ENCODE results near the gene BCL2.

The BCL2 gene

GRCh38 chr18:63213936-63214671, 105.5 kb downstream of the BCL2 start:
- Histone ChIP-seq H2AFZ (no peak overlapping the region), H3K4me3 (ENCODE audit: low read depth, low read length) (no peak overlapping the region), H3K9ac (no peak overlapping the region), H3K36me3 (ENCODE audit: control insufficient read depth, insufficient read depth, low read length) (no peaks in the 10 kb centered on the region), H3K9me3 (ENCODE audit: control insufficient read depth, low read length) (no peaks in the 10 kb centered on the region), H3K79me2 (peaks cover 4% of the 10 kb centered on the region), H3K4me1 (no peaks in the 10 kb centered on the region), H3K4me2 (ENCODE audit: low read length) (no peak overlapping the region), H3K27ac (no peak overlapping the region), H3K27me3 (ENCODE audit: control insufficient read depth, insufficient read depth, low read length) (no peaks in the 10 kb centered on the region)
- TF ChIP-seq CTCF (IDR thresholded peaks at IDR 0.05) = no peak

- no peak overlapping the region for H3K4me2 ChIP-seq (ENCODE audit: low read length)
- H3K27me3 ChIP-seq (ENCODE audit: control insufficient read depth, insufficient read depth, low read length) = no peaks in the 10 kb centered on the region
These were observed 106.2 kb downstream of the BCL2 start for GRCh38 chr18:63213331-63213900.

GRCh38 chr18:63210521-63210920, 109.0 kb downstream of the BCL2 start:
- H3K9ac ChIP-seq = no peak overlapping the region

More at GRCh38 chr18:63213331-63213900, 106.2 kb downstream of the BCL2 start:
- H3K4me3 ChIP-seq (ENCODE audit: low read depth, low read length) = no peak overlapping the region
- no peak overlapping the region for H3K27ac ChIP-seq
- H3K36me3 ChIP-seq (ENCODE audit: control insufficient read depth, insufficient read depth, low read length) = no peaks in the 10 kb centered on the region
- H3K9me3 ChIP-seq (ENCODE audit: control insufficient read depth, low read length) = no peaks in the 10 kb centered on the region
- no peak overlapping the region for H3K9ac ChIP-seq
- no peak overlapping the region for H2AFZ ChIP-seq
- TF ChIP-seq CTCF (IDR thresholded peaks at IDR 0.05) = no peak
- H3K79me2 ChIP-seq = peaks cover 4% of the 10 kb centered on the region
- H3K4me1 ChIP-seq = peaks cover under 1% of the 10 kb centered on the region

GRCh38 chr18:63208676-63209075, 110.9 kb downstream of the BCL2 start:
- Histone ChIP-seq H3K36me3 (ENCODE audit: control insufficient read depth, insufficient read depth, low read length) (no peaks in the 10 kb centered on the region), H3K4me2 (ENCODE audit: low read length) (no peak overlapping the region), H3K79me2 (peaks cover 4% of the 10 kb centered on the region), H3K27ac (no peak overlapping the region), H3K9me3 (ENCODE audit: control insufficient read depth, low read length) (no peaks in the 10 kb centered on the region), H2AFZ (no peak overlapping the region), H3K27me3 (ENCODE audit: control insufficient read depth, insufficient read depth, low read length) (no peaks in the 10 kb centered on the region), H3K4me3 (ENCODE audit: low read depth, low read length) (no peak overlapping the region), H3K4me1 (peaks cover 9% of the 10 kb centered on the region), H3K9ac (no peak overlapping the region)
- no peak for TF ChIP-seq CTCF (IDR thresholded peaks at IDR 0.05)

More at GRCh38 chr18:63210521-63210920, 109.0 kb downstream of the BCL2 start:
- Histone ChIP-seq H3K36me3 (ENCODE audit: control insufficient read depth, insufficient read depth, low read length) (no peaks in the 10 kb centered on the region), H3K27ac (no peak overlapping the region), H3K4me2 (ENCODE audit: low read length) (no peak overlapping the region), H3K27me3 (ENCODE audit: control insufficient read depth, insufficient read depth, low read length) (no peaks in the 10 kb centered on the region), H3K4me1 (peaks cover 3% of the 10 kb centered on the region), H3K4me3 (ENCODE audit: low read depth, low read length) (no peak overlapping the region), H3K79me2 (peaks cover 4% of the 10 kb centered on the region), H2AFZ (no peak overlapping the region), H3K9me3 (ENCODE audit: control insufficient read depth, low read length) (no peaks in the 10 kb centered on the region)
- no peak for TF ChIP-seq CTCF (IDR thresholded peaks at IDR 0.05)

All from parathyroid adenoma (tissue), 2 donors.